Hepatocyte (in vitro differentiated cells): ENCODE results near the gene RSL1D1.

Source experiments
- CTCF ChIP-seq: fragments of 200-600 bp; sonication (generic); IDR thresholded peaks from 2 replicates; pipeline ENCODE4 v1.5.1; 2016; ENCODE audit warnings: antibody characterized with exemption, mild to moderate bottlenecking; ENCODE audit not compliant: poor library complexity
- EZH2 ChIP-seq: fragments of 200-600 bp; sonication (generic); IDR thresholded peaks from 2 replicates; pipeline ENCODE4 v1.6.1; 2016; ENCODE audit warnings: antibody characterized with exemption, mild to moderate bottlenecking, borderline replicate concordance
- EZH2phosphoT487 ChIP-seq: fragments of 200-600 bp; sonication (generic); IDR thresholded peaks from one replicate; pipeline ENCODE4 v1.6.1; 2018; ENCODE audit warnings: antibody characterized with exemption, mild to moderate bottlenecking, low read depth, moderate library complexity; ENCODE audit not compliant: unreplicated experiment, severe bottlenecking

DNA sequence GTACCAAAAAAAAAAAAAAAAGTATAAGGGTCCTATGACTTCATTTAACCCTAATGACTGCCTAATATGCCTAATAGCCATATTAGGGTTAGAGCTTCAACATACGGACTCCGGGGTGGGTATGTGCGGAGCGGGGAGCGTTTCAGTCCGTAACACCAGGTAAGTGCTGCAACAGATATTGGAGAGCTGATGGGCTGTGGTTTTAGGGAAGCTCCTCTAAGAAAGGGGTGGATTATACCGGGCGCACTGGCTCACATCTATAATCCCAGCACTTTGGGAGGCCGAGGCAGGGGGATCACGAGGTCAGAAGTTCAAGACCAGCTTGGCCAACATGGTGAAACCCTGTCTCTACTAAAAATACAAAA lies 52.3 kb downstream of the RSL1D1 start:
- TF ChIP-seq CTCF (no peak), EZH2 (no peak), EZH2phosphoT487 (no peak)
